ENCODE results near the gene HOXC9. TPM values are rescaled to one million over a fixed set of nuclear protein-coding genes. Genes with fewer than 3 reads are reported as not detected.

Gene HOXC9
- total RNA-seq, 1 donor from 2014 or later: 0.28 TPM

DNA sequence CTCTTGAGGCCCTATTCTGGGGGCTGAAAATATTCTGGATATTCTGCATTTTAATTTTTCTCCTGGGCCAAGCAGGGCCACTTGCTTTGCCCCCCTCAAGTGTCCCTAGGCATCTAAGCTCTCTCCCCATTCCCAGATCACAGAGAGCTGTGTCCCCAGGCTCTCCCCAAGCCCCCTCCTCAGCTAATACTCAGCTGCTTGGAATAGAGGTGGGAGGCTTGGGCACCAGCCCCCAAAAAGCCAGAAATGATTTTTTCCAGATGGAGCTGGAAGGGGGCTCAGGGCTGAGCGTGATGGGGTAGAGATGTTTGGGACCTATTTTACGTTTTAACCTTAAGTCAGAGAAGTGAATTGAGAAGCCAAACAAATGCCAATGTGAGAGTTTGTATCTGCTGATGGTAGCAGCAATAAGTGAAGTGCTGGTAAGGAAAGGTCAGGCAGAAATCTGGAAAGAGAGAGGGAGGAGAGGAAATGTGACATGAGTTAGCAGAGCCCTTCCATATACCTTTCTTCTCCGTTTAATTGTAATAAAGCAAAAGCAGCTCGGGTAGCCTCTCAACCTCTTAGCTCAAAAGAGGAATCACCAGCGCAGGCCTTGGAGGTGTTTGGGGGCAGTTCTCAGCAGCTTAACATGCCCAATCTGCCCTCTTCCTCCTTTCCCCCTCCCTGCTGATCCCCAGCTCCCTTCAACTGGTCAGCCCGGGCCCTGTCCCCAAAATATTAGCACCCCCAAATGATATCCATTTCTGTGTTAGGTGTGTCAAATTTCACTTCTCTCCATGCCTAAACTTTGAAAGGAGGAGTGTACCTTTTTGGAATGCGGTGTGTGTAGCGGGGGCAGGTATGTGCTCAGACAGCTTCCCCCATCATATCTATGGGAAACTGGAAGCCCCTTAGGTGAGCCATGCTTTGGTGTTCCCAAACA is 23.3 kb downstream of the HOXC9 start:
- no peak for DNase-seq (ENCODE audit: low spot score)
- Mint-ChIP-seq H3K9me3 (ENCODE audit: unreplicated experiment) (no peaks in the 10 kb centered on the region), H3K27ac (ENCODE audit: unreplicated experiment) (no peak overlapping the region)

DNA sequence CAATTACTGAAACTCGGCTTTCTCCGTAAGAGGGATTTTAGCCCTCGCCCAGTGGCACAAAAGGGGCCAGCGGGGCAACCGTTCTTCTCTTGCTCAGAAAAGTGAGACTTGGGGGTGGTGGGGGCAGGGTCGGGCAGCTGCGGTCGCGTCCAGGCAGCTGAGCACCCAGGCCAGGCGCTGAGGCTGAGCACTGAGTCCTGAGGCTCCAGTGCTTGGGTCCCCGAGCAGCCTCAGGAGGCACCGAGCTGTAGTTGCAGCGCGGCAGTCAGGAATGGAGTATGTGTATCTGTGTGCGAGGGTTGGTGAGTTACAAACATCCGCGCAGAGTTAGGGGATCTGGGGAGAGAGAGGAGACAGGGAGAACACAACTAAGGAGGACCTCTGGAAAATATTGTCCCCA is 24.2 kb downstream of the HOXC9 start:
- TF ChIP-seq, protein P1, sequence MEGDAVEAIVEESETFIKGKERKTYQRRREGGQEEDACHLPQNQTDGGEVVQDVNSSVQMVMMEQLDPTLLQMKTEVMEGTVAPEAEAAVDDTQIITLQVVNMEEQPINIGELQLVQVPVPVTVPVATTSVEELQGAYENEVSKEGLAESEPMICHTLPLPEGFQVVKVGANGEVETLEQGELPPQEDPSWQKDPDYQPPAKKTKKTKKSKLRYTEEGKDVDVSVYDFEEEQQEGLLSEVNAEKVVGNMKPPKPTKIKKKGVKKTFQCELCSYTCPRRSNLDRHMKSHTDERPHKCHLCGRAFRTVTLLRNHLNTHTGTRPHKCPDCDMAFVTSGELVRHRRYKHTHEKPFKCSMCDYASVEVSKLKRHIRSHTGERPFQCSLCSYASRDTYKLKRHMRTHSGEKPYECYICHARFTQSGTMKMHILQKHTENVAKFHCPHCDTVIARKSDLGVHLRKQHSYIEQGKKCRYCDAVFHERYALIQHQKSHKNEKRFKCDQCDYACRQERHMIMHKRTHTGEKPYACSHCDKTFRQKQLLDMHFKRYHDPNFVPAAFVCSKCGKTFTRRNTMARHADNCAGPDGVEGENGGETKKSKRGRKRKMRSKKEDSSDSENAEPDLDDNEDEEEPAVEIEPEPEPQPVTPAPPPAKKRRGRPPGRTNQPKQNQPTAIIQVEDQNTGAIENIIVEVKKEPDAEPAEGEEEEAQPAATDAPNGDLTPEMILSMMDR (IDR thresholded peaks at IDR 0.05; ENCODE audit: unreplicated experiment): no peak
- DNase-seq (ENCODE audit: low spot score): no peak
- H3K27me3 Mint-ChIP-seq (ENCODE audit: unreplicated experiment): peaks cover 51% of the 10 kb centered on the region
- no peaks in the 10 kb centered on the region for H3K36me3 Mint-ChIP-seq (ENCODE audit: low read depth, unreplicated experiment)
- H3K4me3 Mint-ChIP-seq (ENCODE audit: unreplicated experiment): no peak overlapping the region
- no peak overlapping the region for H3K27ac Mint-ChIP-seq (ENCODE audit: unreplicated experiment)
- H3K9me3 Mint-ChIP-seq (ENCODE audit: unreplicated experiment): no peaks in the 10 kb centered on the region
- H3K4me1 Mint-ChIP-seq (ENCODE audit: unreplicated experiment): peaks cover 20% of the 10 kb centered on the region

More for the DNA sequence above, 23.3 kb downstream of the HOXC9 start:
- no peaks in the 10 kb centered on the region for H3K36me3 Mint-ChIP-seq (ENCODE audit: low read depth, unreplicated experiment)
- H3K27me3 Mint-ChIP-seq (ENCODE audit: unreplicated experiment): peaks cover 49% of the 10 kb centered on the region
- no peak overlapping the region for H3K4me3 Mint-ChIP-seq (ENCODE audit: unreplicated experiment)
- TF ChIP-seq, protein P1 (IDR thresholded peaks at IDR 0.05; ENCODE audit: unreplicated experiment): no peak
- peaks cover 17% of the 10 kb centered on the region for H3K4me1 Mint-ChIP-seq (ENCODE audit: unreplicated experiment)

DNA sequence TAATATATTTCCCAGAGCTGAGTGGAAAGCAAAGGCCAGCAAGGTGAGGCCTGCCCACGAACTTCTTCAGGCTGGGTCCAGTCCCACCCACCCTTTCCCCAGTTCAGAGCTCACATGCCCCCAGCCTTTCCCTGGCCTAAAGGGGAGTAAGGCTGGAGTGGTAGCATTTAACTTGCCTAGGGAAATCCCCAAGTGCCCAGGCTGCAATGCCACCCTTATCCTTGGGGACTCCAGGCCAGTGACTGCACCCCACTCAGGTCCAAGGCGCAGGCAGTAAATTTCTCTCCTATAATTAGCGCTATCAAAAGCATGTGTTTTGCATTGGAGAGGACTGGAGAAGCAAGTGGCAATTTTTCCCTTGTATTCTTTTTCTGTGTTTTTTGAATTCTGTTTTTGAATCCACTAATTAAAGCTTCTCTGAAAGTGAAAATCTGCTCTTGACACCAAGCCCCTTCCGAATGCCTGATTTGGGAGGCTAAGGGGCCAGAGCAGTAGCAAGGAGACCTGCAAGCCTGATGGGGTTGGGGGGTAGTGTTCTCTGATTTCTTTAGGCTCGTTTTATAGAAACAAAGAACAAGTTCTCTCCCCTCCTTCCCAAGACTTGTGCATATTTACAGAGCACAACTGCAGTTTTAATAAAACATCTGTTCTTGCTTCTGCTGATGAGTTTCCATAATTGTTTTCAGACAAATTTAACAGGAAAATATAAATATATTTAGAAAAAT is 24.8 kb downstream of the HOXC9 start:
- Mint-ChIP-seq H3K4me3 (ENCODE audit: unreplicated experiment) (no peak overlapping the region), H3K4me1 (ENCODE audit: unreplicated experiment) (peaks cover 19% of the 10 kb centered on the region), H3K27me3 (ENCODE audit: unreplicated experiment) (peaks cover 53% of the 10 kb centered on the region), H3K36me3 (ENCODE audit: low read depth, unreplicated experiment) (no peaks in the 10 kb centered on the region), H3K27ac (ENCODE audit: unreplicated experiment) (no peak overlapping the region), H3K9me3 (ENCODE audit: unreplicated experiment) (no peaks in the 10 kb centered on the region)
- no peak for DNase-seq (ENCODE audit: low spot score)
- TF ChIP-seq, protein P1 (IDR thresholded peaks at IDR 0.05; ENCODE audit: unreplicated experiment): no peak

DNA sequence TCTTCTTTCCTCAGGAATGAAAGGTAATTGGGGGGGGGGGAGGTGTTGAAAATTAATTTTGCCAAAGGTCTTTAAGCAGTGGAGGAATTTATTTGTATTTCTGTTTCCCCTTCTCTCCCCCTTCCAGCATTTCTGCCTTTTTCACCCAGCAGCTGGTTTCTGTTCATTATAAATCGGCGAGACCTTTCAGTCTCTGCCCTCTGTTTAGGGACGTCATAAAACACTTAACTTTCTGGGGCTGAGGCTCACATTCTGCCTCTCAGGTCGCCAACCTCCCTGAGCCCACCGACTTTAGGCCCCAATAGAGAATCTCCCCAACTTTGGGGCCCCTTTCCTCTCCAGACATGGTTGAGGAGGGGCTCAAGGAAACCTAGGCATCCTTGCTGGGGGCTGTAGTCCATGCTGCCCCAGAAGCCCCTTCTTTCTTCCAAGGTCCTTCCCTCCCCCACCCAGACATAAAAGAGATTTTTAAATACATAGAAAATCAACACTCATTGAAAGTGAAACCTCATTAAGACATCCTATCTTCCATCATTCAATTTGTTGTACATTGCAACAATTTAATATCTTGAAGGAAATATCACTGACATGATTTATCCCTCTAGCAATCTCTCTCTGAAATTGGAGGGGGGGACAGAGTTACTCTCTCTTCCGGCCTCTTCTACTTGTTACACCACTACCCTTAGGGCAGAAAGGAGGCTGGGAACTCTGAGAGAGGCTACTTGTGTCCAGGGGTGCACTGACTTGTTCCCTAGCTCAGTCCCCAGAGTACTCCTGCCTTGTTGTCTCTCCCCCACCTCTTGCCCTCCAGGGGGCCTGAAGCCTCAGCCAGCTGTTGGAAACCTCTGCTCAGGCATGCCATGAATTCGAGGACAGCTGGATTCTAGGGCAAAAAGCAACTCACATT is 25.8 kb downstream of the HOXC9 start:
- Mint-ChIP-seq H3K36me3 (ENCODE audit: low read depth, unreplicated experiment) (peaks cover 3% of the 10 kb centered on the region), H3K4me1 (ENCODE audit: unreplicated experiment) (peaks cover 22% of the 10 kb centered on the region), H3K4me3 (ENCODE audit: unreplicated experiment) (no peak overlapping the region), H3K27me3 (ENCODE audit: unreplicated experiment) (peaks cover 54% of the 10 kb centered on the region), H3K9me3 (ENCODE audit: unreplicated experiment) (no peaks in the 10 kb centered on the region), H3K27ac (ENCODE audit: unreplicated experiment) (no peak overlapping the region)
- no peak for DNase-seq (ENCODE audit: low spot score)
- TF ChIP-seq, protein P1 (IDR thresholded peaks at IDR 0.05; ENCODE audit: unreplicated experiment): no peak
